Nephron (organoid): ENCODE measurements around the gene FUS.

Experiments used
- H3K27ac Mint-ChIP-seq, 3 experiments: 2 replicates each; pipeline ENCODE4 v1.8.0; 2020; ENCODE audit warnings: mixed read lengths in 3 of 3, mild to moderate bottlenecking in 2 of 3, moderate library complexity in 1 of 3
- H3K27me3 Mint-ChIP-seq: 2 replicates; pipeline ENCODE4 v1.8.0; 2021; ENCODE audit warnings: low read depth, mild to moderate bottlenecking, moderate library complexity, mixed read lengths
- H3K36me3 Mint-ChIP-seq: 2 replicates; pipeline ENCODE4 v1.8.0; 2020; ENCODE audit warnings: low read depth, mixed read lengths
- H3K4me1 Mint-ChIP-seq: 2 replicates; pipeline ENCODE4 v1.8.0; 2020; ENCODE audit warnings: mixed read lengths
- H3K4me3 Mint-ChIP-seq, 3 experiments: 2 replicates each; pipeline ENCODE4 v1.8.0; 2020; ENCODE audit warnings: mild to moderate bottlenecking in 3 of 3, mixed read lengths in 3 of 3, moderate library complexity in 2 of 3
- H3K9me3 Mint-ChIP-seq: 2 replicates; pipeline ENCODE4 v1.8.0; 2020; ENCODE audit warnings: mixed read lengths
- CTCF ChIP-seq, 3 experiments: fragments of 200-600 bp; sonication (generic); IDR thresholded peaks; one replicate each; pipeline ENCODE4 v1.5.0; 2021; ENCODE audit warnings: antibody characterized with exemption in 3 of 3; ENCODE audit not compliant: unreplicated experiment in 3 of 3

FUS gene

GRCh38 chr16:31214708-31215286 is 34.9 kb downstream of the FUS start:
- no peak for TF ChIP-seq CTCF (IDR thresholded peaks at IDR 0.05; ENCODE audit: unreplicated experiment in 3 of 3)
- Mint-ChIP-seq H3K27me3 (peaks cover 89% of the 10 kb centered on the region), H3K27ac (no peak overlapping the region), H3K4me1 (peaks cover 24% of the 10 kb centered on the region), H3K9me3 (no peaks in the 10 kb centered on the region), H3K36me3 (no peaks in the 10 kb centered on the region), H3K4me3 (peak overlapping the region; percentile 79 to 89 (median 87))

- Mint-ChIP-seq H3K36me3 (no peaks in the 10 kb centered on the region), H3K27me3 (peaks cover 88% of the 10 kb centered on the region), H3K27ac (peak overlapping the region in 1 of 3 experiments; percentile 3), H3K4me3 (peak overlapping the region; percentile 79 to 89 (median 87)), H3K9me3 (no peaks in the 10 kb centered on the region), H3K4me1 (peaks cover 24% of the 10 kb centered on the region)
- no peak for TF ChIP-seq CTCF (IDR thresholded peaks at IDR 0.05; ENCODE audit: unreplicated experiment in 3 of 3)
Observed at GRCh38 chr16:31215287-31216162, 35.6 kb downstream of the FUS start.

DNA sequence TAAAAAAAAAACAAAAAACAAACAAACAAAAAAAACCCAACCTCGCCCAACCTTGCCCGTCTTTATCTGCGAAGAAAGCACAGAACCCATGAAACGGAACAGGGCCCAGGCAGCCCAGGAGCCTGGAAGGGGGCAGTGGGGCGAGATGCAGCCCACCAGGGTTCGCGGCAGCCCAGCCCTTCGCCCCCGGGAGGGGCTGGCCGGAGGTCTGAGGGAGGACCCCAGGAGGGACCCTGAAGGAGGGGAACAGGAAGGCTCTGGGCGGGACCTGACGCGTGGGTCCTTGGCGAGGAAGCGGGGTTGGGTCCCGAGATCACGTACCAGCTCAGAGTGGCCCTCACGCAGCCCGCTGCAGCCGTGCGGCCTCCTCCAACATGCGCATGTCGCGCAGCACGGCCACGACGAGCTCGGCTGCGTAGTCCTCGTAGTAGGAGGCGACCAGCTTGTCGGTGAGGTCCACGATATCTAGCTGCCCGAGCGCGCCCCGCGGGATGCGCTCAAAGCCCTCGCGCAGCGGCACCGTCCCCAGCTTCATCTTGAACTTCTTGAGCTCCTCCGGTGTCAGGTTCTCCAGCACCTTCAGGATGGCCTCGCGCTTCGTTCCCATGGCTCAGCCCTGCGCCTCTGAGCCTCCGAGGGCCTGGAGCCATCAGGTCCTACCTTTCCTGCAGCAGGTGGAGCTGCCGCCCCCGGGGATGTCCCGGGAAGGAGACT is 36.6 kb downstream of the FUS start, which contains the start of gene PYDC1:
Gene PYDC1 (minus strand): TSS at position 714 of the 714 bp plus-strand sequence. CDS start 107 bp downstream, at position 607.
- TF ChIP-seq CTCF (IDR thresholded peaks at IDR 0.05; ENCODE audit: unreplicated experiment in 3 of 3) = no peak
- no peak within 1 kb of the TSS for H3K27ac Mint-ChIP-seq
- peaks cover 23% of the 10 kb centered on the region for H3K4me1 Mint-ChIP-seq
- no peaks in the 10 kb centered on the region for H3K9me3 Mint-ChIP-seq
- H3K27me3 Mint-ChIP-seq = peaks cover 93% of the 10 kb centered on the region
- no peaks in the 10 kb centered on the region for H3K36me3 Mint-ChIP-seq
- peak within 1 kb of the TSS; percentile 79 to 87 (median 87) for H3K4me3 Mint-ChIP-seq

DNA sequence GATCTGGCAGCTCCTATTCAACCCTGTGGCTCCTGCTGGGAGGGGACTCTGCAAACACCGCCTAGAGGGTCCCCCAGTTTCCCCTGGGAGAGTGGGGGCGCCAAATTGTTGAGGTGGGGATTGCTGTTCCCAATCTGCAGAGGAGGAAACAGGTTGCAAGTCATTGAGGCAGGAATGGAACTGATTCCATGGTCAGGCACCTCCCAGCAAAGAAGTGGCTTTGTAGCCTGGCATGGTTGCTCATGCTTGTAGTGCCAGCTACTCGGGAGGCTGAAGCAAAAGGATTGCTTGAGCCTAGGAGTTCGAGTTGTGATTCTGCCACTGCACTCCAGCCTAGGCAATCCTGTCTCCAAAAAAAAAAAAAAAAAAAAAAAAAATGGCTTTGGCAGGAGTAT is 37.2 kb downstream of the FUS start:
- no peak overlapping the region for H3K27ac Mint-ChIP-seq
- H3K4me1 Mint-ChIP-seq = peaks cover 18% of the 10 kb centered on the region
- no peaks in the 10 kb centered on the region for H3K9me3 Mint-ChIP-seq
- peak overlapping the region in 2 of 3 experiments; percentile 50 to 64 for H3K4me3 Mint-ChIP-seq
- peaks cover 92% of the 10 kb centered on the region for H3K27me3 Mint-ChIP-seq
- H3K36me3 Mint-ChIP-seq = no peaks in the 10 kb centered on the region
- no peak for TF ChIP-seq CTCF (IDR thresholded peaks at IDR 0.05; ENCODE audit: unreplicated experiment in 3 of 3)

DNA sequence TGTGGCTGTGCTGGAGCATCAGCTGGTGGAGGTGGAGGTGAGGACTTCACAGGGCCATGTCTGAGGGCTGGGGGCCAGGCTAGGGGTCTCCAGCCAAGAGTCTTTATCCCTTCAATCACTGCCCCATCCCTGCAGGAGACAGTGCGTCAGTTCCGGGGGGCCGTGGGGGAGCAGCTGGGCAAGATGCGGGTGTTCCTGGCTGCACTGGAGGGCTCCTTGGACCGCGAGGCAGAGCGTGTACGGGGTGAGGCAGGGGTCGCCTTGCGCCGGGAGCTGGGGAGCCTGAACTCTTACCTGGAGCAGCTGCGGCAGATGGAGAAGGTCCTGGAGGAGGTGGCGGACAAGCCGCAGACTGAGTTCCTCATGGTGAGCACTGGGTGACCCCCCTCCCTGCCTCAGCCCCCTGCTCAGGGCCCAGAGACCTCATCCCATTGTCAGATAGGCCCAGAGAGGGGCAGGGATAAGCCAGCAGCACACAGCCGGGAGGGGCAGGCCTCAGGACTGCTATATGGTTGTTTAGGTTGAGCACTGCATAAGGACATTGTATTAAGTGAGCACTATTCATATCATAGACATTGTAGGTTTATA is 39.3 kb downstream of the FUS start:
- H3K27me3 Mint-ChIP-seq = peaks cover 73% of the 10 kb centered on the region
- no peak for TF ChIP-seq CTCF (IDR thresholded peaks at IDR 0.05; ENCODE audit: unreplicated experiment in 3 of 3)
- no peaks in the 10 kb centered on the region for H3K36me3 Mint-ChIP-seq
- H3K4me1 Mint-ChIP-seq = peaks cover 6% of the 10 kb centered on the region
- no peak overlapping the region for H3K27ac Mint-ChIP-seq
- no peaks in the 10 kb centered on the region for H3K9me3 Mint-ChIP-seq
- no peak overlapping the region for H3K4me3 Mint-ChIP-seq
